Measurements from ENCODE around the gene MKRN2OS.

The MKRN2OS gene

DNA sequence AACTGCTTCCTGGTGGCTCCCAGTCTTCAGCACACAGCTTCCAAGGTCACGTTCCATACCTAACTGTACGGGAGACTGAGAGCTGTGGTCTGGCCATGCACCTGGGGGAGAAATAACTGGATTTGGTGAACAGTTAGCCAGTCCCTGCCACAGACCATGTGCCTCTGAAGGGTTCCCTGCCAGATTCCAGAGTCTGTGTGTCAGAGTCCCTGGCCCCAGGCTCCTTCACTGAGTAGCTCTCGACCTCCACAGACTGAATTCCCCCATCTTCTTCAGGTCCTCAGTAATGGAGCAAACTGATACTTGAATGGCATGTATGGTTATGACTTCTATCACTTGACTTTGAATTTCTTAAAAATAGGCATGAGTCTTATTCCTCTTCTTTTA, 17.5 kb downstream of the MKRN2OS start:
- Histone ChIP-seq H3K9ac (ENCODE audit: low read length in 5 of 5) (no peak overlapping the region), H3K4me1 (ENCODE audit: control insufficient read depth in 5 of 5, insufficient read depth in 5 of 5, low read length in 5 of 5) (peaks cover 0 to 7% (median 1%) of the 10 kb centered on the region in 5 donors), H3K36me3 (ENCODE audit: control insufficient read depth in 5 of 5, insufficient read depth in 5 of 5, low read length in 5 of 5) (peaks cover 14 to 41% (median 33%) of the 10 kb centered on the region in 5 donors), H3K4me3 (ENCODE audit: low read depth in 1 of 5, low read length in 5 of 5) (no peak overlapping the region), H3K27me3 (ENCODE audit: control insufficient read depth in 5 of 5, insufficient read depth in 4 of 5, low read length in 5 of 5) (no peaks in the 10 kb centered on the region), H3K27ac (ENCODE audit: low read depth, low read length) (no peak overlapping the region), H3K9me3 (ENCODE audit: control insufficient read depth in 5 of 5, low read length in 5 of 5) (no peaks in the 10 kb centered on the region)

- Histone ChIP-seq H3K27me3 (ENCODE audit: control insufficient read depth in 5 of 5, insufficient read depth in 4 of 5, low read length in 5 of 5) (no peaks in the 10 kb centered on the region), H3K4me1 (ENCODE audit: control insufficient read depth in 5 of 5, insufficient read depth in 5 of 5, low read length in 5 of 5) (peaks cover 0 to 11% (median 7%) of the 10 kb centered on the region in 5 donors), H3K36me3 (ENCODE audit: control insufficient read depth in 5 of 5, insufficient read depth in 5 of 5, low read length in 5 of 5) (peaks cover 10 to 29% (median 18%) of the 10 kb centered on the region in 5 donors), H3K9ac (ENCODE audit: low read length in 5 of 5) (no peak overlapping the region), H3K4me3 (ENCODE audit: low read depth in 1 of 5, low read length in 5 of 5) (no peak overlapping the region), H3K9me3 (ENCODE audit: control insufficient read depth in 5 of 5, low read length in 5 of 5) (no peaks in the 10 kb centered on the region), H3K27ac (ENCODE audit: low read depth, low read length) (no peak overlapping the region)
These were observed 22.6 kb downstream of the MKRN2OS start for GRCh38 chr3:12522721-12523120.

DNA sequence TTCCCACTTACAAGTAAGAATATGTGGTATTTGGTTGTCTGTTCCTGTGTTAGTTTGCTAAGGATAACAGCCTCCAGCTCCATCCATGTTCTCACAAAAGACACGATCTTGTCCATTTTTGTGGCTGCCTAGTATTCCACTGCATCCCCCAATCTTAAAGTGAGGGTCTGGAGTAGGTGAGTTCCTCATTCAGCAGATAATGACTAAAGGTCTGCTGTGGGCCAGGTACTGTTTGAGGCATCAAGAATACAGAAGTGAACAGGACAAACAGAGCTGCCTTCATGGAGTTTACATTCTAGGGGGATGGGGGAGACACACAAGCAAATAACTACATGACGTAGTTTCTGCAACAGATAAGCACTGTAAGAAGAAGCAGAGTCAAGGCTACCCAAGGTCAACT, 24.3 kb downstream of the MKRN2OS start:
- no peak overlapping the region for H3K27ac ChIP-seq (ENCODE audit: low read depth, low read length)
- H3K27me3 ChIP-seq (ENCODE audit: control insufficient read depth in 5 of 5, insufficient read depth in 4 of 5, low read length in 5 of 5), result no peaks in the 10 kb centered on the region
- H3K4me3 ChIP-seq (ENCODE audit: low read depth in 1 of 5, low read length in 5 of 5), result no peak overlapping the region
- H3K36me3 ChIP-seq (ENCODE audit: control insufficient read depth in 5 of 5, insufficient read depth in 5 of 5, low read length in 5 of 5), result peaks cover 5 to 21% (median 11%) of the 10 kb centered on the region in 5 donors
- H3K9me3 ChIP-seq (ENCODE audit: control insufficient read depth in 5 of 5, low read length in 5 of 5), result no peaks in the 10 kb centered on the region
- H3K9ac ChIP-seq (ENCODE audit: low read length in 5 of 5), result no peak overlapping the region
- peaks cover 0 to 11% (median 0%) of the 10 kb centered on the region in 5 donors for H3K4me1 ChIP-seq (ENCODE audit: control insufficient read depth in 5 of 5, insufficient read depth in 5 of 5, low read length in 5 of 5)

GRCh38 chr3:12518261-12519028, 26.9 kb downstream of the MKRN2OS start:
- Histone ChIP-seq H3K27ac (ENCODE audit: low read depth, low read length) (peak overlapping the region; percentile 16), H3K4me1 (ENCODE audit: control insufficient read depth in 5 of 5, insufficient read depth in 5 of 5, low read length in 5 of 5) (peaks cover 0 to 11% (median 0%) of the 10 kb centered on the region in 5 donors), H3K9me3 (ENCODE audit: control insufficient read depth in 5 of 5, low read length in 5 of 5) (no peaks in the 10 kb centered on the region), H3K4me3 (ENCODE audit: low read depth in 1 of 5, low read length in 5 of 5) (no peak overlapping the region), H3K9ac (ENCODE audit: low read length in 5 of 5) (no peak overlapping the region), H3K27me3 (ENCODE audit: control insufficient read depth in 5 of 5, insufficient read depth in 4 of 5, low read length in 5 of 5) (no peaks in the 10 kb centered on the region), H3K36me3 (ENCODE audit: control insufficient read depth in 5 of 5, insufficient read depth in 5 of 5, low read length in 5 of 5) (peaks cover 4 to 24% (median 11%) of the 10 kb centered on the region in 5 donors)

- Histone ChIP-seq H3K4me3 (ENCODE audit: low read depth in 1 of 5, low read length in 5 of 5) (no peak overlapping the region), H3K36me3 (ENCODE audit: control insufficient read depth in 5 of 5, insufficient read depth in 5 of 5, low read length in 5 of 5) (peaks cover 6 to 25% (median 10%) of the 10 kb centered on the region in 5 donors), H3K9ac (ENCODE audit: low read length in 5 of 5) (no peak overlapping the region)
These were observed 28.4 kb downstream of the MKRN2OS start for GRCh38 chr3:12516873-12517272.

DNA sequence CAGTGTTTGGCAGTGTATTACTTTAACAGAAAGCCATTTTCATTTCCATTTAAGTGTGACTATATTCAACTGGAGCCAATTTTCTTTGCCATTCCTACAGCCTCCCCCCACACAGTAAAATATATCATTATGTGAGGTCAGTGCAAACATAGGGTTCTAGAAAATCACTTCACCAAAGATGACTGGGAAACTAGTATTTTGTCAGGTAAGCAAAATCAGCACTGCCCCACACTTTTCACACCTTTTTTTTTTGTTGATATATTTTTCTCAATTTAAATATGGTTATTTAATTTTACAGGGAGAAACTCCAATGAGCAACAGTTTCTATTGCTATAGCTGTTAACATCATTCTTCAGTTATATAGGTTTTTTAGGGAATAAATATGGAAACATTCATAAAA, 29.7 kb downstream of the MKRN2OS start:
- H3K9ac ChIP-seq (ENCODE audit: low read length in 5 of 5), result no peak overlapping the region
- no peaks in the 10 kb centered on the region for H3K27me3 ChIP-seq (ENCODE audit: control insufficient read depth in 5 of 5, insufficient read depth in 4 of 5, low read length in 5 of 5)
- H3K27ac ChIP-seq (ENCODE audit: low read depth, low read length), result no peak overlapping the region
- H3K4me3 ChIP-seq (ENCODE audit: low read depth in 1 of 5, low read length in 5 of 5), result no peak overlapping the region
- peaks cover 0 to 7% (median 0%) of the 10 kb centered on the region in 5 donors for H3K4me1 ChIP-seq (ENCODE audit: control insufficient read depth in 5 of 5, insufficient read depth in 5 of 5, low read length in 5 of 5)
- peaks cover 0 to 18% (median 4%) of the 10 kb centered on the region in 5 donors for H3K36me3 ChIP-seq (ENCODE audit: control insufficient read depth in 5 of 5, insufficient read depth in 5 of 5, low read length in 5 of 5)
- H3K9me3 ChIP-seq (ENCODE audit: control insufficient read depth in 5 of 5, low read length in 5 of 5), result no peaks in the 10 kb centered on the region

More at GRCh38 chr3:12516873-12517272, 28.4 kb downstream of the MKRN2OS start:
- H3K27ac ChIP-seq (ENCODE audit: low read depth, low read length), result no peak overlapping the region
- H3K9me3 ChIP-seq (ENCODE audit: control insufficient read depth in 5 of 5, low read length in 5 of 5), result no peaks in the 10 kb centered on the region
- no peaks in the 10 kb centered on the region for H3K27me3 ChIP-seq (ENCODE audit: control insufficient read depth in 5 of 5, insufficient read depth in 4 of 5, low read length in 5 of 5)
- peaks cover 0 to 7% (median 0%) of the 10 kb centered on the region in 5 donors for H3K4me1 ChIP-seq (ENCODE audit: control insufficient read depth in 5 of 5, insufficient read depth in 5 of 5, low read length in 5 of 5)

DNA sequence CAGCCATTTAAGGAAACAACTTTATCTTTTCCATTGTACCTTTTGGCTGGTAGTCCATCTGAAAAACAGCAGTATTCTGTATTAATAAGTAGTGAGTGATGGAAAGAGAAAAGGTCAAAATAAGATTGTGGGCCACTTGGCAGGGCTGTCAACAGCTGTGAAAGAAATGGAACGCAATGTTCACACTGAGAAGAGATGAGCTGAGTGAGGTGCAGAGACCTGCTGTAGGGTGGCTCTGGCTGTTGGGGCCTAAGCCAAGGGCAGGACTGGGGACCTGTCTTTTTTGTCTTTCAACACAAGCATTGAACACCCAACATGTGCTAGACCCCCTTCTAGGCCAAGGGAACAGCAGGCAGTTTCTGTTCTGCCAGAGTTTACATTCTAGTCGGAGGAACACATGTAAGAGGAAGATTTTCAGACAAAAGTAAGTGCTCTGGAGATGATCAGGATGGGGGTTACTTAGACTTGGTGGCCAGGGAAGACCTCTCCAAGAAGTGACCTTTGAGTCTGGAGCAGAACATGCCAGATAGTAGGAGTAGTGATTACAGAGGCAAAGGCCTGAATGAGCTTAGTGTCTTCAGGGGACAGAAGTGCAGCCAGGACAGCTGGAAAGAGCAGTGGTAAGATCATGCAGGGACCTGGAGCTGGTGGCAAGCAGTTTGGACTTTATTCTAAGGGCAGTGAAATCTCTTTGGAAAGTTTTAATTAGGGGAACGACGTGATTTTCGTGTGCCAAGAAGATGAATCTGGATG, 31.4 kb downstream of the MKRN2OS start:
- H3K4me3 ChIP-seq (ENCODE audit: low read depth in 1 of 5, low read length in 5 of 5), result no peak overlapping the region
- H3K4me1 ChIP-seq (ENCODE audit: control insufficient read depth in 5 of 5, insufficient read depth in 5 of 5, low read length in 5 of 5), result peaks cover 0 to 7% (median 0%) of the 10 kb centered on the region in 5 donors
- H3K36me3 ChIP-seq (ENCODE audit: control insufficient read depth in 5 of 5, insufficient read depth in 5 of 5, low read length in 5 of 5), result peaks cover 4 to 18% (median 12%) of the 10 kb centered on the region in 5 donors
- H3K27me3 ChIP-seq (ENCODE audit: control insufficient read depth in 5 of 5, insufficient read depth in 4 of 5, low read length in 5 of 5), result no peaks in the 10 kb centered on the region
- H3K9me3 ChIP-seq (ENCODE audit: control insufficient read depth in 5 of 5, low read length in 5 of 5), result no peaks in the 10 kb centered on the region
- H3K27ac ChIP-seq (ENCODE audit: low read depth, low read length), result no peak overlapping the region
- H3K9ac ChIP-seq (ENCODE audit: low read length in 5 of 5), result no peak overlapping the region

GRCh38 chr3:12512534-12513118, 32.7 kb downstream of the MKRN2OS start:
- Histone ChIP-seq H3K27ac (ENCODE audit: low read depth, low read length) (no peak overlapping the region), H3K9ac (ENCODE audit: low read length in 5 of 5) (no peak overlapping the region)

GRCh38 chr3:12509466-12509865, 35.8 kb downstream of the MKRN2OS start:
- Histone ChIP-seq H3K9me3 (ENCODE audit: control insufficient read depth in 5 of 5, low read length in 5 of 5) (no peaks in the 10 kb centered on the region), H3K27me3 (ENCODE audit: control insufficient read depth in 5 of 5, insufficient read depth in 4 of 5, low read length in 5 of 5) (no peaks in the 10 kb centered on the region), H3K4me3 (ENCODE audit: low read depth in 1 of 5, low read length in 5 of 5) (no peak overlapping the region), H3K36me3 (ENCODE audit: control insufficient read depth in 5 of 5, insufficient read depth in 5 of 5, low read length in 5 of 5) (peaks cover 4 to 30% (median 23%) of the 10 kb centered on the region in 5 donors), H3K27ac (ENCODE audit: low read depth, low read length) (no peak overlapping the region), H3K9ac (ENCODE audit: low read length in 5 of 5) (no peak overlapping the region), H3K4me1 (ENCODE audit: control insufficient read depth in 5 of 5, insufficient read depth in 5 of 5, low read length in 5 of 5) (peaks cover 0 to 4% (median 0%) of the 10 kb centered on the region in 5 donors)

More at GRCh38 chr3:12512534-12513118, 32.7 kb downstream of the MKRN2OS start:
- Histone ChIP-seq H3K27me3 (ENCODE audit: control insufficient read depth in 5 of 5, insufficient read depth in 4 of 5, low read length in 5 of 5) (no peaks in the 10 kb centered on the region), H3K4me1 (ENCODE audit: control insufficient read depth in 5 of 5, insufficient read depth in 5 of 5, low read length in 5 of 5) (peaks cover 0 to 4% (median 0%) of the 10 kb centered on the region in 5 donors), H3K9me3 (ENCODE audit: control insufficient read depth in 5 of 5, low read length in 5 of 5) (no peaks in the 10 kb centered on the region), H3K4me3 (ENCODE audit: low read depth in 1 of 5, low read length in 5 of 5) (no peak overlapping the region), H3K36me3 (ENCODE audit: control insufficient read depth in 5 of 5, insufficient read depth in 5 of 5, low read length in 5 of 5) (peaks cover 4 to 20% (median 14%) of the 10 kb centered on the region in 5 donors)
